K562 (cell line): ENCODE data around the gene TRIP12. TPM values are rescaled to one million over a fixed set of nuclear protein-coding genes. Genes with fewer than 3 reads are reported as not detected.

ENCODE experiments used
- CREB1 ChIP-seq, 2 experiments: sonication (generic) in 1 of 2; formaldehyde crosslinking in 1 of 2; IDR thresholded peaks; 2 replicates each; pipeline versions ENCODE4 v1.6.1 to v1.8.0; 2012 to 2022; ENCODE audit warnings: inconsistent platforms in 1 of 2, mild to moderate bottlenecking in 1 of 2, missing genetic modification reagents in 1 of 2, moderate library complexity in 1 of 2
- EZH2 ChIP-seq: IDR thresholded peaks from 2 replicates; pipeline ENCODE4 v1.6.1; 2012; ENCODE audit warnings: low read depth, mild to moderate bottlenecking, inconsistent platforms, low read length, borderline replicate concordance
- FOS ChIP-seq: IDR thresholded peaks from 3 replicates; pipeline ENCODE4 v1.6.1; 2011; ENCODE audit not compliant: insufficient read length; ENCODE audit errors: extremely low read depth
- HDAC1 ChIP-seq, 2 experiments: fragments of 450-650 bp; IDR thresholded peaks; 2 replicates each; pipeline ENCODE4 v1.6.1; 2016 to 2017; ENCODE audit warnings: inconsistent platforms in 1 of 2, mild to moderate bottlenecking in 1 of 2, moderate library complexity in 1 of 2
- HEY1 ChIP-seq: fragments of 250-450 bp; sonication (Bioruptor Pico); IDR thresholded peaks from 2 replicates; pipeline ENCODE4 v1.5.0; 2020; ENCODE audit warnings: mild to moderate bottlenecking, moderate library complexity, borderline replicate concordance
- NCOA1 ChIP-seq: fragments of 450-650 bp; IDR thresholded peaks from 2 replicates; pipeline ENCODE4 v1.6.1; 2016; ENCODE audit warnings: low read depth
- PHF8 ChIP-seq: fragments of 200-600 bp; sonication (generic); IDR thresholded peaks from 2 replicates; pipeline ENCODE4 v1.6.1; 2012; ENCODE audit warnings: mixed run types, mild to moderate bottlenecking, inconsistent platforms, low read length, moderate library complexity, borderline replicate concordance
- PTTG1 ChIP-seq: fragments of 450-650 bp; IDR thresholded peaks from 2 replicates; pipeline ENCODE4 v1.6.1; 2016; ENCODE audit warnings: low read depth, mild to moderate bottlenecking, missing genetic modification characterization, missing compliant biosample characterization
- RBFOX2 ChIP-seq: fragments of 200-400 bp; formaldehyde crosslinking; IDR thresholded peaks from 2 replicates; pipeline ENCODE4 v1.6.1; 2017; ENCODE audit warnings: low read depth, mild to moderate bottlenecking, low read length, moderate library complexity
- RBM17 ChIP-seq: fragments of 200-400 bp; formaldehyde crosslinking; IDR thresholded peaks from 2 replicates; pipeline ENCODE4 v1.6.1; 2017; ENCODE audit warnings: low read depth, mild to moderate bottlenecking, low read length, borderline replicate concordance
- SMAD4 ChIP-seq: fragments of 250-450 bp; sonication (Bioruptor Pico); conservative IDR thresholded peaks from 2 replicates; pipeline ENCODE4 v1.8.0; 2021; ENCODE audit warnings: inconsistent platforms, mild to moderate bottlenecking, moderate library complexity
- SP1 ChIP-seq: sonication (generic); formaldehyde crosslinking; IDR thresholded peaks from 2 replicates; pipeline ENCODE4 v1.8.1; 2022; ENCODE audit warnings: mild to moderate bottlenecking, missing genetic modification reagents
- TAF9B ChIP-seq: fragments of 450-650 bp; IDR thresholded peaks from 2 replicates; pipeline ENCODE4 v1.6.1; 2018; ENCODE audit warnings: mild to moderate bottlenecking; ENCODE audit not compliant: partially characterized antibody
- THRAP3 ChIP-seq: fragments of 450-650 bp; IDR thresholded peaks from 2 replicates; pipeline ENCODE4 v1.6.1; 2016; ENCODE audit warnings: mild to moderate bottlenecking, inconsistent platforms, borderline replicate concordance
- U2AF1 ChIP-seq: fragments of 200-400 bp; formaldehyde crosslinking; optimal IDR thresholded peaks from 2 replicates; pipeline ENCODE3; 2017; ENCODE audit warnings: mild to moderate bottlenecking, low read depth, low read length, moderate library complexity
- U2AF2 ChIP-seq: fragments of 200-400 bp; formaldehyde crosslinking; optimal IDR thresholded peaks from 2 replicates; pipeline ENCODE3; 2017; ENCODE audit warnings: low read depth, mild to moderate bottlenecking, low read length
- XRCC4 ChIP-seq: IDR thresholded peaks from one replicate; pipeline ENCODE4 v1.6.1; 2011; ENCODE audit not compliant: insufficient read depth, insufficient read length; ENCODE audit errors: extremely low read depth
- ZKSCAN1 ChIP-seq: fragments of 150-350 bp; IDR thresholded peaks from 2 replicates; pipeline ENCODE4 v1.6.1; 2016; ENCODE audit warnings: low read depth, low read length
- ZNF263 ChIP-seq: sonication (generic); formaldehyde crosslinking; IDR thresholded peaks from 2 replicates; pipeline ENCODE4 v1.8.0; 2022; ENCODE audit warnings: mild to moderate bottlenecking, missing genetic modification reagents, borderline replicate concordance
- ZNF695 ChIP-seq: fragments of 450-650 bp; formaldehyde crosslinking; IDR thresholded peaks from 2 replicates; pipeline ENCODE4 v1.4.0; 2020; ENCODE audit warnings: mild to moderate bottlenecking, moderate library complexity
- polyA plus RNA-seq, 8 experiments: library from polyadenylated mRNA; depleted of rRNA in 4 of 8; stranded (reverse) in 5 of 8; unstranded in 3 of 8; fragments of >200 nt; fragmentation: Nextera tagmentation in 2 of 8; fragmentation: Illumina TruSeq in 1 of 8; extraction: Ambion mirVana in 2 of 8; extraction: Trizol in 1 of 8; gene quantifications; 2 replicates each; pipeline versions ENCODE4 v1.2.1 to v1.2.3, GENCODE V29; 2011 to 2014; ENCODE audit warnings: inconsistent platforms in 1 of 8, missing spikeins in 1 of 8
- total RNA-seq, 7 experiments: library from RNA; depleted of rRNA in 6 of 7; stranded (reverse); fragments of >200 nt in 6 of 7; fragmentation: Illumina TruSeq in 2 of 7; extraction: Trizol in 2 of 7; gene quantifications; 2 replicates each; pipeline versions ENCODE4 v1.2.1 to v1.2.3, GENCODE V29; 2011 to 2021; ENCODE audit warnings: low replicate concordance in 1 of 7
- TF ChIP-seq, protein P1 (sequence below): fragments of 250-450 bp; sonication (Bioruptor Pico); IDR thresholded peaks from 2 replicates; pipeline ENCODE4 v1.8.0; 2021; ENCODE audit warnings: moderate library complexity, mild to moderate bottlenecking, inconsistent platforms
- TF ChIP-seq, protein P2 (sequence below): fragments of 450-650 bp; formaldehyde crosslinking; IDR thresholded peaks from 2 replicates; pipeline ENCODE4 v1.4.0; 2022; ENCODE audit warnings: mild to moderate bottlenecking, moderate library complexity
- TF ChIP-seq, protein P3 (sequence below): fragments of 450-650 bp; IDR thresholded peaks from 2 replicates; pipeline ENCODE4 v1.7.1; 2018; ENCODE audit warnings: mild to moderate bottlenecking, low read depth; ENCODE audit not compliant: partially characterized antibody

Gene TRIP12
- total and polyA plus RNA-seq, 9 of the 15 experiments (the other 6 are each of a cell fraction or from before 2014, with no cell fraction given), result 15.2 to 131 (median 80.1) TPM

- TF ChIP-seq, protein P1, sequence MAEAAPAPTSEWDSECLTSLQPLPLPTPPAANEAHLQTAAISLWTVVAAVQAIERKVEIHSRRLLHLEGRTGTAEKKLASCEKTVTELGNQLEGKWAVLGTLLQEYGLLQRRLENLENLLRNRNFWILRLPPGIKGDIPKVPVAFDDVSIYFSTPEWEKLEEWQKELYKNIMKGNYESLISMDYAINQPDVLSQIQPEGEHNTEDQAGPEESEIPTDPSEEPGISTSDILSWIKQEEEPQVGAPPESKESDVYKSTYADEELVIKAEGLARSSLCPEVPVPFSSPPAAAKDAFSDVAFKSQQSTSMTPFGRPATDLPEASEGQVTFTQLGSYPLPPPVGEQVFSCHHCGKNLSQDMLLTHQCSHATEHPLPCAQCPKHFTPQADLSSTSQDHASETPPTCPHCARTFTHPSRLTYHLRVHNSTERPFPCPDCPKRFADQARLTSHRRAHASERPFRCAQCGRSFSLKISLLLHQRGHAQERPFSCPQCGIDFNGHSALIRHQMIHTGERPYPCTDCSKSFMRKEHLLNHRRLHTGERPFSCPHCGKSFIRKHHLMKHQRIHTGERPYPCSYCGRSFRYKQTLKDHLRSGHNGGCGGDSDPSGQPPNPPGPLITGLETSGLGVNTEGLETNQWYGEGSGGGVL (CRISPR knock-in tag), result no peak
- peak; percentile 6; the same call in 1 of the 2 replicates for TF ChIP-seq PHF8
- TF ChIP-seq THRAP3, result no peak
- TF ChIP-seq, protein P2, sequence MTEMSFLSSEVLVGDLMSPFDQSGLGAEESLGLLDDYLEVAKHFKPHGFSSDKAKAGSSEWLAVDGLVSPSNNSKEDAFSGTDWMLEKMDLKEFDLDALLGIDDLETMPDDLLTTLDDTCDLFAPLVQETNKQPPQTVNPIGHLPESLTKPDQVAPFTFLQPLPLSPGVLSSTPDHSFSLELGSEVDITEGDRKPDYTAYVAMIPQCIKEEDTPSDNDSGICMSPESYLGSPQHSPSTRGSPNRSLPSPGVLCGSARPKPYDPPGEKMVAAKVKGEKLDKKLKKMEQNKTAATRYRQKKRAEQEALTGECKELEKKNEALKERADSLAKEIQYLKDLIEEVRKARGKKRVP, result no peak
- 0 out of 2 replicates have a peak, but pooled peaks have one; percentile 23 for TF ChIP-seq ZNF263
- TF ChIP-seq SMAD4 (CRISPR knock-in tag), result peak; percentile 81
- TF ChIP-seq ZKSCAN1, result 0 out of 2 replicates have a peak, but pooled peaks have one; percentile 11
- no peak for TF ChIP-seq FOS
- TF ChIP-seq TAF9B, result peak; percentile 89
- no peak for TF ChIP-seq HEY1
- no peak for TF ChIP-seq U2AF1
- no peak for TF ChIP-seq RBM17
- TF ChIP-seq RBFOX2, result peak; percentile 17; the same call in 1 of the 2 replicates
- TF ChIP-seq HDAC1 (IDR thresholded peaks at IDR 0.05), result peak in 1 of 2 experiments; percentile 11; a peak in 2 of 4 replicates
- TF ChIP-seq, protein P3, sequence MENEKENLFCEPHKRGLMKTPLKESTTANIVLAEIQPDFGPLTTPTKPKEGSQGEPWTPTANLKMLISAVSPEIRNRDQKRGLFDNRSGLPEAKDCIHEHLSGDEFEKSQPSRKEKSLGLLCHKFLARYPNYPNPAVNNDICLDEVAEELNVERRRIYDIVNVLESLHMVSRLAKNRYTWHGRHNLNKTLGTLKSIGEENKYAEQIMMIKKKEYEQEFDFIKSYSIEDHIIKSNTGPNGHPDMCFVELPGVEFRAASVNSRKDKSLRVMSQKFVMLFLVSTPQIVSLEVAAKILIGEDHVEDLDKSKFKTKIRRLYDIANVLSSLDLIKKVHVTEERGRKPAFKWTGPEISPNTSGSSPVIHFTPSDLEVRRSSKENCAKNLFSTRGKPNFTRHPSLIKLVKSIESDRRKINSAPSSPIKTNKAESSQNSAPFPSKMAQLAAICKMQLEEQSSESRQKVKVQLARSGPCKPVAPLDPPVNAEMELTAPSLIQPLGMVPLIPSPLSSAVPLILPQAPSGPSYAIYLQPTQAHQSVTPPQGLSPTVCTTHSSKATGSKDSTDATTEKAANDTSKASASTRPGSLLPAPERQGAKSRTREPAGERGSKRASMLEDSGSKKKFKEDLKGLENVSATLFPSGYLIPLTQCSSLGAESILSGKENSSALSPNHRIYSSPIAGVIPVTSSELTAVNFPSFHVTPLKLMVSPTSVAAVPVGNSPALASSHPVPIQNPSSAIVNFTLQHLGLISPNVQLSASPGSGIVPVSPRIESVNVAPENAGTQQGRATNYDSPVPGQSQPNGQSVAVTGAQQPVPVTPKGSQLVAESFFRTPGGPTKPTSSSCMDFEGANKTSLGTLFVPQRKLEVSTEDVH, result peak; percentile 62
- no peak for TF ChIP-seq NCOA1
- TF ChIP-seq ZNF695 (CRISPR knock-in tag), result no peak
- peak; percentile 75; the same call in 1 of the 2 replicates for TF ChIP-seq SP1 (CRISPR knock-in tag)
- peak; percentile 1; the same call in 1 of the 2 replicates for TF ChIP-seq CREB1 (IDR thresholded peaks at IDR 0.05)
- peak; percentile 64; the same call in 1 of the 2 replicates for TF ChIP-seq CREB1 (CRISPR knock-in tag; IDR thresholded peaks at IDR 0.05)
- TF ChIP-seq PTTG1 (tag), result no peak
- TF ChIP-seq EZH2, result no peak
- no peak for TF ChIP-seq U2AF2
- TF ChIP-seq XRCC4, result no peak
Measured at GRCh38 chr2:229921892-229922448, at the start of gene TRIP12 (continued).
